Activated naive CD8-positive, alpha-beta T cell treated with anti-CD3 and anti-CD28 coated beads for 36 hours (primary cell): Measurements from ENCODE around the gene S100G. TPM values are rescaled to one million over a fixed set of nuclear protein-coding genes. Genes with fewer than 3 reads are reported as not detected.

Experiments used
- DNase-seq: peaks from one replicate; pipeline ENCODE4 v3.0.0; 2021
- H3K27ac Mint-ChIP-seq: one replicate; pipeline ENCODE4 v1.8.0; 2022; ENCODE audit warnings: mild to moderate bottlenecking, moderate library complexity, mixed read lengths
- H3K27me3 Mint-ChIP-seq: one replicate; pipeline ENCODE4 v1.8.0; 2022; ENCODE audit warnings: mild to moderate bottlenecking, mixed read lengths
- H3K36me3 Mint-ChIP-seq: one replicate; pipeline ENCODE4 v1.8.0; 2021; ENCODE audit warnings: mild to moderate bottlenecking, mixed read lengths
- H3K4me1 Mint-ChIP-seq: one replicate; pipeline ENCODE4 v1.8.0; 2021; ENCODE audit warnings: mixed read lengths
- H3K4me3 Mint-ChIP-seq: one replicate; pipeline ENCODE4 v1.8.0; 2022; ENCODE audit warnings: mild to moderate bottlenecking, moderate library complexity, mixed read lengths
- H3K9me3 Mint-ChIP-seq: one replicate; pipeline ENCODE4 v1.8.0; 2022; ENCODE audit warnings: mixed read lengths
- total RNA-seq, 2 experiments: library from RNA; stranded (reverse); gene quantifications; one replicate each; pipeline ENCODE4 v1.2.3, GENCODE V29; 2021

Gene S100G
- total RNA-seq, 2 experiments from 2014 or later: not detected

DNA sequence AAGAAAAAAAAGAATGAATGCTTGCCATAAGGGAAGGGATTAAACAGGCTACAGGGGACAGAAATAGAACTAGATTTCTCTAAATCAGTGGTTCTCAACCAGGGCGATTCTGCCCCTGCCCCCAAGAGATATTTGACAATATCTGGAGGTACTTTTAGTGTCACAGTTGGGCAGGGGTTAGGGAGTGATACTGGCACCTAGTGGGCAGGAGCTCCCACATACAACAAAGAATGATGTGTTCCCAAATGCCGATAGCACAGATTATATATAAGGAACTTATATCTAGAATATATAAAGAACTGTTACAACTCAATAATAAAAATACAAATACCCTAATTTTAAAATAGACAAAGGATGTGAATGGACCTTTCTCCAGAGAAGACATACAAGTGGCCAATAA lies 14.7 kb downstream of the S100G start:
- H3K36me3 Mint-ChIP-seq: peaks cover 5% of the 10 kb centered on the region
- no peak overlapping the region for H3K4me3 Mint-ChIP-seq
- no peaks in the 10 kb centered on the region for H3K9me3 Mint-ChIP-seq
- no peak for DNase-seq
- no peak overlapping the region for H3K27ac Mint-ChIP-seq
- H3K27me3 Mint-ChIP-seq: no peaks in the 10 kb centered on the region
- peaks cover 6% of the 10 kb centered on the region for H3K4me1 Mint-ChIP-seq

DNA sequence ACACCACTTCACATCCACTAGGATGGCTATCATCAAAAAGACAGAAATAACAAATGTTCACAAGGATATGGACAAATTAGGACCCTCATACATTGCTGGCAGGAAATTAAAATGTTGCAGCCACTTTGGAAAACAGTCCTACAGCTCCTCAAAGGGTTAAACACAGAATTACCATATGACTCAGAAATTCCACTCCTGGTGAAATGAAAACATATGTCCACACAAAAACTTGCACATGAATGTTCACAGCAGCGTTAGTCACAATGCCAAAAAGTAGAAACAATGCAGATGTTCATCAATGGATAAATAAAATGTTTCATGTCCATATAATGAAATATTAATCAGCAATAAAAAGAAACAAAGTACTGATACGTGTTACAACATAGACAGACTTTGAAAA lies 15.1 kb downstream of the S100G start:
- Mint-ChIP-seq H3K27ac (no peak overlapping the region), H3K4me1 (peaks cover 6% of the 10 kb centered on the region), H3K4me3 (no peak overlapping the region), H3K36me3 (peaks cover 5% of the 10 kb centered on the region), H3K27me3 (no peaks in the 10 kb centered on the region), H3K9me3 (no peaks in the 10 kb centered on the region)
- DNase-seq: no peak

DNA sequence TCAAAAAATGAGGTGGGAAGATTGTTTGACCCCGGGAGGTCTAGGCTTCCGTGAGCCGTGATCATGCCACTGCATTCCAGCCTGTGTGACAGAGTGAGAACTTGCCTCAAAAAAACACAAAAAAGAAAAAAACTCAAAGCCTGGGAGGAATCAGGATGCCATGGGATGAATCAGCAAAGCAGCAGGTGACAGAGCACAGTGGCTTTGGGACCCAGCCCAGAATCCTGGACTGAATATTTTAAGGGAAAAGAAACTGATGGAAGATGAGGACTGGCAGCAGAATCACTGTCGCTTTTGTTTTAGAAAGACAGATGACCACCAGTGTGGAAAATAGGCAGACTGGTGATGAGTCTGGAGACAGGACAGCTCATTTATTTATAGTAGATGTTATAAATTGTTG lies 16.6 kb downstream of the S100G start:
- DNase-seq: no peak
- Mint-ChIP-seq H3K27ac (no peak overlapping the region), H3K27me3 (no peaks in the 10 kb centered on the region), H3K9me3 (no peaks in the 10 kb centered on the region), H3K4me3 (no peak overlapping the region), H3K4me1 (peaks cover 6% of the 10 kb centered on the region), H3K36me3 (peaks cover 6% of the 10 kb centered on the region)

DNA sequence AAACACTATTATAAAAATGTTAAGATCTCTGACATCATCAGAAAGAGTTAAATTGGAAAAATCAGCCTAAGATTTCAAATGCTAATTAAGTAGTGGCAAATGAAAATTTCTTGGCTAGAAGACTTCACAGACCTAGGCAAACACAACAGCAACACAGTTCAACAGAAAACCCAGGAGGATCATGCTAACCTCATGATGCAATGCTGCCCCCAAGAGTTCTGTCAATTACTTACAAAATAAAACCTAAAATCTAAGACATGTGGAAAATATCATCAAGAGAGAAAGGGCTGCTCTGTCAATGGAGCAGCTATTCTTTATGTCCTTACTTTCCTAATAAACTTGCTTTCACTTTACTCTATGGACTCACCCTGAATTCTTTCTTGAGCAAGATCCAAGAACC lies 21.0 kb downstream of the S100G start:
- DNase-seq: no peak

DNA sequence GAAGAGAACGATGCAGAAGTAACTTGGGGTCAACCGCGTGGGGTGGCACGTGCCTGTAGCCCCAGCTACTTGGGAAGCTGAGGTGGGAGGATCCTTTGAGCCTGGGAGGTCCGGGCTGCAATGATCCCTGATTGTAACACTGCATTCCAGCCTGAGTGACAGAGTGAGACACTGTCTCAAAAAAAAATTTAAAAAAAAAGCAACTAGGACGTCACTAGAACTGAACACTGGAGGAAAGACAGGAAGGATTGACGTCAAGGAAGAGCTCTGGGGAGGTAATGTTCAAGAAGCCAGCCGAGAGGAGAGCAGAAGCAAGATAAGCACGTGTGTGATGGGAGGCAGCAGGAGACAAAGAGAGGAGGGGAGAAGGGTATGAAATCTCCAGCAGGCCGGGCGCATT lies 28.7 kb downstream of the S100G start:
- Mint-ChIP-seq H3K4me1 (no peaks in the 10 kb centered on the region), H3K36me3 (no peaks in the 10 kb centered on the region)
- no peak for DNase-seq

More for the DNA sequence above, 21.0 kb downstream of the S100G start:
- Mint-ChIP-seq H3K4me1 (no peaks in the 10 kb centered on the region), H3K9me3 (no peaks in the 10 kb centered on the region), H3K27ac (no peak overlapping the region), H3K4me3 (no peak overlapping the region), H3K36me3 (peaks cover 5% of the 10 kb centered on the region), H3K27me3 (no peaks in the 10 kb centered on the region)

DNA sequence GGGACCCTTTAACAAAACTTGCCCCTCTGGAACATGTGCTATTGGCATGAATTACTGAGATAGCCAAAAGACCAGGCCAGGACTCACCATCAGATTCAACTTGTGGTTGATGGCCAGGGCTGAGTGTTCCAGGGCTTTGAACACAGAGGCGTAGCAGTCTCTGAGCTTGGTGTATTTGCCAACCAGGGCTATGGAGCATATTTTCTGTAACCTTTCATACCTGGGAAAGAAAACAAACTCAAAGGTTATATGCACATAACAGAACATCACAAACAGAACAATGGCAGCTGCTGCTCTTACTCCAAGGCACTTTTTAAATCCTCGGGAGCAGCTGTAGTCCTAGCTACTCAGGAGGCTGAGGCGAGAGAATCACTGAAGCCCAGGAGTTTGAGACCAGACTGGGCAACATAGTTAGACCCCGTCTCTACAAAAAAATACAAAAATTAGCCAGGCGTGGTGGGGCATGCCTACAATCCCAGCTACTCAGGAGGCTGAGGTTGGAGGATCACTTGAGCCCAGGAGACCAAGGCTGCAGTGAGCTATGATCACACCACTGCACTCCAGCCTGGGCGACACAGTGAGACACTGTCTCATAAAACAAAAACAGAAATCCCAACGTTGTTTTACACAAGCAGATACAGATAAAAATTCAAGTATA lies 33.2 kb downstream of the S100G start:
- Mint-ChIP-seq H3K36me3 (no peaks in the 10 kb centered on the region), H3K9me3 (no peaks in the 10 kb centered on the region), H3K4me3 (no peak overlapping the region), H3K27ac (no peak overlapping the region), H3K27me3 (no peaks in the 10 kb centered on the region), H3K4me1 (no peaks in the 10 kb centered on the region)
- DNase-seq: no peak

More for the DNA sequence above, 28.7 kb downstream of the S100G start:
- Mint-ChIP-seq H3K27me3 (no peaks in the 10 kb centered on the region), H3K4me3 (no peak overlapping the region), H3K27ac (no peak overlapping the region), H3K9me3 (no peaks in the 10 kb centered on the region)

DNA sequence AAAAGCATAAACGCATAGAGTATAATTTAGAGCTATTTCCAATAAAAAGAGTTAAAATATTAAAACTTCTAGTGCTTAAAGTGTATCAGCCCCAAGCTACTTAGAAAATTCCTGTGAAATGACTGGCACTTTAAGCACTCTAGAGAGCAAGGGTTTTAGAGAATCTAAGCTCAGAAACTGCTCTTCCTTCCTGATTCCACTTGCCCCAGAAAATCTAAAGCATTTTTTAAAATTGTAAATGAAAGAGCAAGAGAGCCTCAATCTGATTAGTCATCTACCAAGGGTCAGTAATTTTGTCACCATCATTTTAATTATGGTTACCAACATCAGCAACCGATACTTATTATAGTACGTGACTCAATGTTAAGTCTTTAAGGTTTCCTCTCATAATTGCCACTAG lies 37.6 kb downstream of the S100G start:
- no peaks in the 10 kb centered on the region for H3K36me3 Mint-ChIP-seq
- no peak overlapping the region for H3K4me3 Mint-ChIP-seq
- H3K4me1 Mint-ChIP-seq: no peaks in the 10 kb centered on the region
- DNase-seq: no peak
- H3K27me3 Mint-ChIP-seq: no peaks in the 10 kb centered on the region
- H3K27ac Mint-ChIP-seq: no peak overlapping the region
- no peaks in the 10 kb centered on the region for H3K9me3 Mint-ChIP-seq

DNA sequence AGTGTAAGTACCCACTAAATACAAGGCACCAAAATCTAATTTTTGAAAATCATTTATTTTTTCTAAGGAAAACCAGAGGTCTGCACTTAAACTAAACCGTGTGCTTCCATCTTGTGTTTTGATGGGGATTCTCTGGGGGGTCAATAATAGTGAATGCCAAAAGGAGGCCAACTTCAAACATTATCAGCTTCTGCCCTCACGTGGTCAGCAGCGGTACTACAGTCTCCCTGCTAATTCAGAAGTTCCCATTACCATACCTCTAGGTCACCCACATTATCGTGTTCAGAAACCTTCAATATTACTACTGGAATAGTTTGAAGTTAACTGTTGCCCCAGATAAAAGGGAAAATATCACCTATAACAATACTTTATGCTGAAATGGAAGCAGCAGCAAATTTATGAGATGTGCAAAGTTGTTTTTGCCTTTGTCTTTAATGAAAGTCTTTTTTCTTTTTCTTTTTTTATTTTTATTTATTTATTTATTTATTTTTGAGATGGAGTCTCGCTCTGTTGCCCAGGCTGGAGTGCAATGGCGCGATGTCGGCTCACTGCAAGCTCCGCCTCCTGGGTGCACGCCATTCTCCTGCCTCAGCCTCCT lies 45.2 kb downstream of the S100G start:
- Mint-ChIP-seq H3K36me3 (peaks cover 2% of the 10 kb centered on the region), H3K4me1 (no peaks in the 10 kb centered on the region), H3K9me3 (no peaks in the 10 kb centered on the region), H3K27ac (no peak overlapping the region), H3K27me3 (no peaks in the 10 kb centered on the region), H3K4me3 (no peak overlapping the region)
- peak; percentile 27 for DNase-seq

DNA sequence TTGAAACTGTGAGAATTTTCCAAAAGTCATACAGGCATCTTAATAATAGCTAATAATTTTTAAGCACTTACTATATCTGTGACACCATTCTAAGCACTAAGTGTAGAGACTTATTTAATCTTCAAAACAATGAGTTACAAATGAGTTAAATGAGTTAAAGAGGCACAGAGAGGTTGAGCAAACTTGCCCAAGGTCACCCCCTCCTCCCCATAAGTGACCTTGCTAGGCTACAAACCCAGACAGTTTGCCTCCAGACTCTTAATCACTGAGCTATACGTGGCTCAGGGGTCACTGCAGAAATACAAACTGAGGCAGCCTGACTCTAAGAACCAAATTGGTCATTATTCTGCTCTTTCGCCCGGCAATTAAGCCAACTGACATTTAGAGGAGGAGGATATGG lies 47.0 kb downstream of the S100G start:
- H3K4me1 Mint-ChIP-seq: no peaks in the 10 kb centered on the region
- DNase-seq: no peak
- no peak overlapping the region for H3K4me3 Mint-ChIP-seq
- no peaks in the 10 kb centered on the region for H3K27me3 Mint-ChIP-seq
- H3K9me3 Mint-ChIP-seq: no peaks in the 10 kb centered on the region
- peaks cover 2% of the 10 kb centered on the region for H3K36me3 Mint-ChIP-seq
- no peak overlapping the region for H3K27ac Mint-ChIP-seq

DNA sequence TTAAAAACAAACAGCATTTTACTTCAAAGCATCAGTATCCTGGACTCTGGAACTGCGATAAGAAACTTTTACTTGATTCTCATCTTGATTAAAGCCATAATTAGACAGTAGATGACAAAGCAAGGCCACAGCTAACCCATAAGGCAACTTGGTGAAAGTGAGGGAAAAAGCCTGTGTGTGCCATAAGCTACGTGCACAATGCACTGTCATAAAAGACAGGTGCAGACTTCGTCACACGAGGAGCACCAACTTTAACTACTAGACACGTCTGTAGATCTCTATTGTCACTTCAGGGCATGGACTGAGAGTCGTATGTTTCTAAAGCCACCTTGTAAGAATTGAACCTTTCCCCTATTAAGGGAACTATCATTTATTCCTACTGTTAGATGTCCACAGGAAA lies 49.4 kb downstream of the S100G start:
- Mint-ChIP-seq H3K27me3 (no peaks in the 10 kb centered on the region), H3K9me3 (no peaks in the 10 kb centered on the region), H3K4me3 (no peak overlapping the region), H3K4me1 (no peaks in the 10 kb centered on the region), H3K27ac (no peak overlapping the region), H3K36me3 (no peaks in the 10 kb centered on the region)
- no peak for DNase-seq

DNA sequence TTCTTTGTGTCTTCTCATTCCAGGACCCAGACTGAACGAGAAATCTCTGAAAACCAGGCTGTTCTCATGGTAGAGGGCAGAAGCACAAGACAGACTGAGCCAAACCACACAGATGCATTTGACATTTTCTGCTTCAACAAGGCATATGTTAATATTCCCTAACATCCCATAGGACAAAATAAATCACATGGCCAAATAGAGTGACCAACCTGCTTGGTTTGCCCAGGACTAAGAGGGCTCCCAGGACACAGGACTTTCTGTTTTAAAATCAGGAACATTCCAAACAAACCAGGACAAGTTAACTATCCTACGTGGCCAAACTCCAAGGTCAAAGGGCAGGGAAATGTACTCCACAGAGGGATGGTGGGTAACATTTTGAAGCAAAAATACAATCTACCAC lies 50.8 kb downstream of the S100G start:
- Mint-ChIP-seq H3K9me3 (no peaks in the 10 kb centered on the region), H3K4me1 (no peaks in the 10 kb centered on the region), H3K27me3 (no peaks in the 10 kb centered on the region), H3K27ac (no peak overlapping the region), H3K4me3 (no peak overlapping the region), H3K36me3 (no peaks in the 10 kb centered on the region)
- DNase-seq: no peak

DNA sequence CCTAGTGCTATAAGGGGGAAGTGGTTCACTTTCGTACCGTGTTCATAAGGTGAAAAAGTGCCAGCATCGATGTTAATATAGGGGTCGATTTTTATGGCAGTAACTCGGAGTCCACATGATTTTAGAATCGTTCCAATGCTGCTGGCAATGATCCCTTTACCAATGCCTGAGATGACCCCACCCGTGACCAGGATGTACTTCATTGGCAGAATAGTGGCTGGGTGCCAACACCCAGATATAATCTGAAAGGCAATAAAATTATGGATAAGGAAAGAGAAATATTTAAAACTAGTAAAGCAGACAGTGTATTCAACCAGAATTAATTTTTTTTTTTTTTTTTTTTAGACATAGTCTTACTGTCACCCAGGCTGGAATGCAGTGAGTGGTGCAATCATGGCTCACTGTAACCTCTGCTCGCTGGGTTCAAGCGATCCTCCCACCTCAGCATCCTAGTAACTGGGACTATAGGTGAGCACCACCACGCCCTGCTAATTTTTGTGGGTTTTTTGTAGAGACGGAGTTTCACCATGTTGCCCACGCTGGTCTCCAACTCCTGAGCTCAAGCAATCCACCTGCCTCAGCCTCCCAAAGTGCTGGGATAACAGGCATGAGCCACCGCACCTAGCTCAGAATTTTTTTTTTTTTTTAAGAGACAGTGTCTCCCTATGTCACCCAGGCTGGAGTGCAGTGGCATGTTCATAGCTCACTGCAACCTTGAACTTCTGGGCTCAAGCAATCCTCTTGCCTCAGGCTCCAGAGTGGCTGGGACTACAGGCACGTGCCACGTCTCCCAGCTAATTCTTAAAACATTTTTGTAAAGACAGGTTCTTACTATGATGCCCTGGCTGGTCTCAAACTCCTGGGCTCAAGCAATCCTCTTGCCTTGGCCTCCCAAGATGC lies 53.0 kb downstream of the S100G start:
- Mint-ChIP-seq H3K36me3 (no peaks in the 10 kb centered on the region), H3K9me3 (no peaks in the 10 kb centered on the region), H3K27ac (no peak overlapping the region), H3K4me1 (no peaks in the 10 kb centered on the region), H3K27me3 (no peaks in the 10 kb centered on the region), H3K4me3 (no peak overlapping the region)
- DNase-seq: no peak

Other genes starting within 250 kb of the S100G start
- 1 to 10 TPM; 6.6 to 7.1 TPM for gene CTPS2, start 62.5 kb downstream of the S100G start, total RNA-seq
- 10 to 100 TPM; 20.6 to 22.3 TPM for gene SYAP1, start 69.5 kb downstream of the S100G start, total RNA-seq
- gene TXLNG, start 136.3 kb downstream of the S100G start, total RNA-seq: 10 to 100 TPM; 27.5 to 28.1 TPM
- gene RBBP7, start 220.2 kb downstream of the S100G start, total RNA-seq: 100 to 1,000 TPM; 192 TPM